Fibroblast of peridontal ligament (primary cell): ENCODE results near the gene CCR7.
"Not testable (repeated sequence)": the region's sequence is repeated elsewhere in the genome, so short reads cannot be mapped to it uniquely, and the experiment has no call there.

Experiments
- DNase-seq: peaks from one replicate; pipeline ENCODE4 v3.0.0-alpha.2; 2010; ENCODE audit errors: extremely low read depth

CCR7 gene

GRCh38 chr17:40597556-40598300, 32.5 kb upstream of the CCR7 start:
- no peak for DNase-seq

GRCh38 chr17:40597156-40597555, 31.9 kb upstream of the CCR7 start:
- no peak for DNase-seq

GRCh38 chr17:40596261-40596919, 31.1 kb upstream of the CCR7 start:
- DNase-seq: no peak

- DNase-seq: no peak
Observed at GRCh38 chr17:40590742-40591141, 25.5 kb upstream of the CCR7 start.

GRCh38 chr17:40588552-40588951, 23.3 kb upstream of the CCR7 start:
- DNase-seq: no peak

- not testable (repeated sequence) for DNase-seq
Observed at GRCh38 chr17:40586264-40586663, 21.0 kb upstream of the CCR7 start.

GRCh38 chr17:40584950-40585349, 19.7 kb upstream of the CCR7 start:
- not testable (repeated sequence) for DNase-seq

- no peak for DNase-seq
Observed at GRCh38 chr17:40582328-40582901, 17.1 kb upstream of the CCR7 start.

- no peak for DNase-seq
Observed at GRCh38 chr17:40580140-40580539, 14.9 kb upstream of the CCR7 start.

- no peak for DNase-seq
Observed at GRCh38 chr17:40579471-40579870, 14.2 kb upstream of the CCR7 start.

- DNase-seq: no peak
Observed at GRCh38 chr17:40577611-40578065, 12.4 kb upstream of the CCR7 start.

GRCh38 chr17:40576113-40576740, 11.0 kb upstream of the CCR7 start:
- DNase-seq: no peak

- no peak for DNase-seq
Observed at GRCh38 chr17:40574292-40574691, 9.0 kb upstream of the CCR7 start.

GRCh38 chr17:40572245-40572993, 7.1 kb upstream of the CCR7 start:
- not testable (repeated sequence) for DNase-seq

- no peak for DNase-seq
Observed at GRCh38 chr17:40568074-40568836, 3.0 kb upstream of the CCR7 start.

- DNase-seq: no peak
Observed at GRCh38 chr17:40567377-40567776, 2.1 kb upstream of the CCR7 start.

GRCh38 chr17:40565769-40566409, 617 bp upstream of the CCR7 start:
- DNase-seq: no peak

GRCh38 chr17:40564195-40564882, 933 bp downstream of the CCR7 start:
- no peak for DNase-seq

- no peak for DNase-seq
Observed at GRCh38 chr17:40563220-40564052, 1.8 kb downstream of the CCR7 start.
